Gastroesophageal sphincter (tissue), 4 donors: ENCODE measurements around the gene MRPL51. TPM values are rescaled to one million over a fixed set of nuclear protein-coding genes. Genes with fewer than 3 reads are reported as not detected.
A peak's percentile ranks its signal among the peaks of the same experiment; 100 is the strongest.

ENCODE experiments used
- ATAC-seq: fragments of 150-250 bp; one replicate; pipeline ENCODE4 v1.9.1; 2016; ENCODE audit warnings: mild to moderate bottlenecking, moderate library complexity
- H3K27ac ChIP-seq, 4 donors: fragments of 200-600 bp; sonication (generic) in 3 of 4; 1 replicate in 3 of 4; 2 replicates in 1 of 4; pipeline ENCODE4 v1.5.1; 2016 to 2019
- H3K27me3 ChIP-seq: fragments of 200-600 bp; sonication (generic); one replicate; pipeline ENCODE4 v1.5.1; 2019
- H3K36me3 ChIP-seq, 2 donors: fragments of 200-600 bp; sonication (generic); one replicate each; pipeline ENCODE4 v1.5.1; 2019; ENCODE audit warnings: control low read depth in 1 of 2
- H3K4me1 ChIP-seq, 3 donors: fragments of 200-600 bp; sonication (generic); 1 replicate in 2 of 3; 2 replicates in 1 of 3; pipeline ENCODE4 v1.5.1; 2016 to 2019; ENCODE audit warnings: control low read depth in 2 of 3
- H3K4me3 ChIP-seq, 2 donors: fragments of 200-600 bp; sonication (generic); one replicate each; pipeline ENCODE4 v1.5.1; 2019; ENCODE audit warnings: mild to moderate bottlenecking in 1 of 2, moderate library complexity in 1 of 2
- H3K9me3 ChIP-seq, 3 donors: fragments of 200-600 bp; sonication (generic); one replicate each; pipeline ENCODE4 v1.5.1; 2017 to 2019; ENCODE audit warnings: control low read depth in 2 of 3
- CTCF ChIP-seq, 4 experiments: fragments of 200-600 bp in 2 of 4; fragments of 450-650 bp in 2 of 4; sonication (generic) in 1 of 4; IDR thresholded peaks; one replicate each; pipeline ENCODE4 v1.5.1; 2017 to 2019; ENCODE audit warnings: antibody characterized with exemption in 4 of 4, mild to moderate bottlenecking in 2 of 4, moderate library complexity in 2 of 4
- EP300 ChIP-seq: sonication (generic); formaldehyde crosslinking; IDR thresholded peaks from one replicate; pipeline ENCODE4 v1.6.1; 2017; ENCODE audit warnings: antibody characterized with exemption, mild to moderate bottlenecking
- POLR2A ChIP-seq, 2 donors: fragments of 450-650 bp; IDR thresholded peaks; one replicate each; pipeline ENCODE4 v1.6.1; 2017; ENCODE audit warnings: antibody characterized with exemption in 2 of 2, mild to moderate bottlenecking in 2 of 2, moderate library complexity in 1 of 2
- POLR2AphosphoS5 ChIP-seq: sonication (generic); formaldehyde crosslinking; IDR thresholded peaks from one replicate; pipeline ENCODE4 v1.6.1; 2017; ENCODE audit warnings: antibody characterized with exemption
- WGBS, 2 donors: methylation state at CpG; one replicate each; pipeline ENCODE4 v1.1.5; 2018; ENCODE audit warnings: low coverage in 1 of 2; 5-methylcytosine and 5-hydroxymethylcytosine counted together
- total RNA-seq, 4 donors: library from RNA; depleted of rRNA; stranded (reverse); fragments of >200 nt; gene quantifications; one replicate each; pipeline ENCODE4 v1.1.0, GENCODE V29; 2016

The MRPL51 gene
- total RNA-seq, 4 donors from 2014 or later: 51.0 to 99.3 (median 66.0) TPM

- Histone ChIP-seq H3K27ac (no peak overlapping the region), H3K4me3 (no peak overlapping the region), H3K27me3 (no peaks in the 10 kb centered on the region), H3K36me3 (peaks cover 0 to 3% of the 10 kb centered on the region in 2 donors), H3K9me3 (no peaks in the 10 kb centered on the region), H3K4me1 (peaks cover 0 to 36% (median 4%) of the 10 kb centered on the region in 3 donors)
- ATAC-seq: no peak
- WGBS, 2 donors: 64 to 100% methylated on average over 1 of the region's 1 CpG
- TF ChIP-seq CTCF (IDR thresholded peaks at IDR 0.05) (no peak), EP300 (no peak), POLR2A (IDR thresholded peaks at IDR 0.05) (no peak), POLR2AphosphoS5 (no peak)
These were observed 21.1 kb downstream of the MRPL51 start for GRCh38 chr12:6471989-6472360.

GRCh38 chr12:6470375-6471163 is 22.5 kb downstream of the MRPL51 start, which contains the start of gene VAMP1:
Gene VAMP1 (minus strand): TSS chr12:6470677. CDS start chr12:6470531, 146 bp downstream.
- 0 to 1% methylated on average over 1 to 14 of the region's 69 CpGs for WGBS, 2 donors
- Histone ChIP-seq H3K36me3 (peaks cover 0 to 10% of the 10 kb centered on the region in 2 donors), H3K9me3 (no peaks in the 10 kb centered on the region), H3K4me1 (peaks cover 0 to 50% (median 4%) of the 10 kb centered on the region in 3 donors), H3K27me3 (no peaks in the 10 kb centered on the region), H3K27ac (peak within 1 kb of the TSS; percentile 70 to 93 (median 84)), H3K4me3 (peak within 1 kb of the TSS; percentile 61 to 63)
- TF ChIP-seq CTCF (IDR thresholded peaks at IDR 0.05): peak in 2 of 4 experiments; percentile 16 to 51
- TF ChIP-seq POLR2A (IDR thresholded peaks at IDR 0.05): peak; percentile 99
- TF ChIP-seq POLR2AphosphoS5: peak; percentile 99
- no peak for TF ChIP-seq EP300
- ATAC-seq: peak; percentile 96

GRCh38 chr12:6469609-6470374 is 23.3 kb downstream of the MRPL51 start:
- WGBS, 2 donors: 30 to 47% methylated on average over 4 to 7 of the region's 16 CpGs
- peak overlapping the region; percentile 70 to 93 (median 84) for H3K27ac ChIP-seq
- no peak for TF ChIP-seq POLR2A (IDR thresholded peaks at IDR 0.05)
- no peak for TF ChIP-seq POLR2AphosphoS5
- TF ChIP-seq CTCF (IDR thresholded peaks at IDR 0.05): no peak
- TF ChIP-seq EP300: no peak

GRCh38 chr12:6469092-6469491 is 24.0 kb downstream of the MRPL51 start:
- peaks cover 0 to 21% of the 10 kb centered on the region in 2 donors for H3K36me3 ChIP-seq
- TF ChIP-seq CTCF (IDR thresholded peaks at IDR 0.05) (no peak), POLR2AphosphoS5 (no peak), EP300 (no peak), POLR2A (IDR thresholded peaks at IDR 0.05) (no peak)
- H3K9me3 ChIP-seq: no peaks in the 10 kb centered on the region
- peak overlapping the region; percentile 70 to 93 (median 84) for H3K27ac ChIP-seq
- H3K4me3 ChIP-seq: peak overlapping the region; percentile 61 to 63
- ATAC-seq: no peak
- H3K27me3 ChIP-seq: no peaks in the 10 kb centered on the region
- H3K4me1 ChIP-seq: peaks cover 0 to 58% (median 4%) of the 10 kb centered on the region in 3 donors
- WGBS, 2 donors: 43 to 64% methylated on average over 1 to 6 of the region's 6 CpGs

More at GRCh38 chr12:6469609-6470374, 23.3 kb downstream of the MRPL51 start:
- H3K9me3 ChIP-seq: no peaks in the 10 kb centered on the region
- peaks cover 0 to 14% of the 10 kb centered on the region in 2 donors for H3K36me3 ChIP-seq
- H3K4me3 ChIP-seq: peak overlapping the region; percentile 61 to 63
- ATAC-seq: no peak
- H3K4me1 ChIP-seq: peaks cover 0 to 53% (median 4%) of the 10 kb centered on the region in 3 donors
- H3K27me3 ChIP-seq: no peaks in the 10 kb centered on the region
